HG03280 (cell line): ENCODE data around the gene PAX2.

Experiments
- ATAC-seq: cut with Tn5 transposase; IDR thresholded peaks from one replicate; pipeline ENCODE4 v1.9.1; 2021; ENCODE audit warnings: mild to moderate bottlenecking, moderate library complexity; ENCODE audit not compliant: unreplicated experiment

The PAX2 gene

GRCh38 chr10:100738055-100738827, 7.1 kb upstream of the PAX2 start:
- no peak for ATAC-seq

- ATAC-seq = no peak
These were observed 5.6 kb upstream of the PAX2 start for GRCh38 chr10:100739517-100740368.

GRCh38 chr10:100740476-100741377, 4.7 kb upstream of the PAX2 start:
- no peak for ATAC-seq

GRCh38 chr10:100741378-100742075, 3.9 kb upstream of the PAX2 start:
- no peak for ATAC-seq

GRCh38 chr10:100742076-100742771, 3.2 kb upstream of the PAX2 start:
- ATAC-seq = no peak

GRCh38 chr10:100742936-100743335, 2.4 kb upstream of the PAX2 start:
- no peak for ATAC-seq

GRCh38 chr10:100743626-100744135, 1.7 kb upstream of the PAX2 start:
- no peak for ATAC-seq

GRCh38 chr10:100744136-100744986, 1.0 kb upstream of the PAX2 start:
- no peak for ATAC-seq

GRCh38 chr10:100745882-100746783, 751 bp downstream of the PAX2 start:
- no peak for ATAC-seq

GRCh38 chr10:100746784-100747455, 1.5 kb downstream of the PAX2 start:
- no peak for ATAC-seq

- ATAC-seq = no peak
These were observed 2.3 kb downstream of the PAX2 start for GRCh38 chr10:100747456-100748230.

- ATAC-seq = no peak
These were observed 3.1 kb downstream of the PAX2 start for GRCh38 chr10:100748231-100749058.

GRCh38 chr10:100749059-100749308, 3.6 kb downstream of the PAX2 start:
- no peak for ATAC-seq

- ATAC-seq = no peak
These were observed 4.2 kb downstream of the PAX2 start for GRCh38 chr10:100749309-100750217.
